Choroid plexus epithelial cell (primary cell): ENCODE results near the gene FANCC.
"Not testable (repeated sequence)": the region's sequence is repeated elsewhere in the genome, so short reads cannot be mapped to it uniquely, and the experiment has no call there.

Source experiments
- DNase-seq: peaks from one replicate; pipeline ENCODE4 v3.0.0-alpha.2; 2010; ENCODE audit warnings: low read depth
- H3K4me3 ChIP-seq: 2 replicates; pipeline ENCODE4 v1.5.1; 2011; ENCODE audit warnings: low read depth, mild to moderate bottlenecking, control low read depth, low read length, moderate library complexity
- TF ChIP-seq, protein P1 (sequence below): conservative IDR thresholded peaks from 2 replicates; pipeline ENCODE4 v1.5.1; 2011; ENCODE audit warnings: low read depth, mild to moderate bottlenecking, control low read depth, inconsistent platforms, low read length, moderate library complexity

Gene FANCC

GRCh38 chr9:95297760-95298159 is 19.7 kb downstream of the FANCC start:
- DNase-seq = no peak
- TF ChIP-seq, protein P1, sequence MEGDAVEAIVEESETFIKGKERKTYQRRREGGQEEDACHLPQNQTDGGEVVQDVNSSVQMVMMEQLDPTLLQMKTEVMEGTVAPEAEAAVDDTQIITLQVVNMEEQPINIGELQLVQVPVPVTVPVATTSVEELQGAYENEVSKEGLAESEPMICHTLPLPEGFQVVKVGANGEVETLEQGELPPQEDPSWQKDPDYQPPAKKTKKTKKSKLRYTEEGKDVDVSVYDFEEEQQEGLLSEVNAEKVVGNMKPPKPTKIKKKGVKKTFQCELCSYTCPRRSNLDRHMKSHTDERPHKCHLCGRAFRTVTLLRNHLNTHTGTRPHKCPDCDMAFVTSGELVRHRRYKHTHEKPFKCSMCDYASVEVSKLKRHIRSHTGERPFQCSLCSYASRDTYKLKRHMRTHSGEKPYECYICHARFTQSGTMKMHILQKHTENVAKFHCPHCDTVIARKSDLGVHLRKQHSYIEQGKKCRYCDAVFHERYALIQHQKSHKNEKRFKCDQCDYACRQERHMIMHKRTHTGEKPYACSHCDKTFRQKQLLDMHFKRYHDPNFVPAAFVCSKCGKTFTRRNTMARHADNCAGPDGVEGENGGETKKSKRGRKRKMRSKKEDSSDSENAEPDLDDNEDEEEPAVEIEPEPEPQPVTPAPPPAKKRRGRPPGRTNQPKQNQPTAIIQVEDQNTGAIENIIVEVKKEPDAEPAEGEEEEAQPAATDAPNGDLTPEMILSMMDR = no peak
- no peak overlapping the region for H3K4me3 ChIP-seq

DNA sequence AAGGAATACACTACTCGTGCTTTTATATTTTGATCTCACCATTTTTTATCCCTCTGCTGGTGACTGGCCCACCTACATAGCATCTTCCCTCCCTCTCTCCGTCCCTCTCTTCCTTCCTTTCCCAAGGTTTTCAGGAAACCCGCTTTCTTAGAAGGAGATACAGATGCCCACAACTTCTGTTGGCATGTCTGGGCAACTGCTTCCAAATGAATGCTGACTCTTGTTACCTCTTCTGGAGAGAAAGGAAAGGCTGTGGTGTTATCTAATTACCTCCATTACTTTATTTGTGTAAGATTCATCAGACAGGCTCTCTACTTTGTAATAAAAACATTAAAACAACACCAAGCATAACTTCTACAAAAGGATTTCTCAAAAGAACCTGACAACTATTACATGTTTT is 20.2 kb downstream of the FANCC start:
- TF ChIP-seq, protein P1 = no peak
- H3K4me3 ChIP-seq = no peak overlapping the region
- no peak for DNase-seq

- H3K4me3 ChIP-seq = no peak overlapping the region
- DNase-seq = no peak
- TF ChIP-seq, protein P1 = no peak
These were observed 20.7 kb downstream of the FANCC start for GRCh38 chr9:95296761-95297160.

GRCh38 chr9:95293296-95293695 is 24.2 kb downstream of the FANCC start:
- DNase-seq, H3K4me3 ChIP-seq: not testable (repeated sequence)

DNA sequence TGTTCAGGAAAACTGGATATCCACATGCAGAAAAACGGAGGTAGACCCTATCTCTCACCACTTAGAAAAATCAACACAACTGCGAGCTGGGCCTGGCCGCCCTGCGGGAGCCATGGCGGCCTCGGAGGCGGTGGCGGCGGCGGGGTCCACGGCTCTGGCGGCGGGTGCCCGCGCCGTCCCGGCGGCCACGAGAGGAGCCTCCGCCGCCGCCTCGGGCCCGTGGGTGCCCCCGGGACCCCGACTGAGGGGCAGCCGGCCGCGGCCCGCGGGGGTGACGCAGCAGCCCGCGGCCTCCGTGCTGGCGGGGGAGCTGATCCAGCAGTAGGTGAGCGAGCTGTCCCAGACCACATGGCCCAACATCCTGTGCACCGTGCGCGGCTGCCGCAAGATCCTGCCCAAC is 25.3 kb downstream of the FANCC start:
- TF ChIP-seq, protein P1 = no peak
- no peak overlapping the region for H3K4me3 ChIP-seq
- DNase-seq = no peak

DNA sequence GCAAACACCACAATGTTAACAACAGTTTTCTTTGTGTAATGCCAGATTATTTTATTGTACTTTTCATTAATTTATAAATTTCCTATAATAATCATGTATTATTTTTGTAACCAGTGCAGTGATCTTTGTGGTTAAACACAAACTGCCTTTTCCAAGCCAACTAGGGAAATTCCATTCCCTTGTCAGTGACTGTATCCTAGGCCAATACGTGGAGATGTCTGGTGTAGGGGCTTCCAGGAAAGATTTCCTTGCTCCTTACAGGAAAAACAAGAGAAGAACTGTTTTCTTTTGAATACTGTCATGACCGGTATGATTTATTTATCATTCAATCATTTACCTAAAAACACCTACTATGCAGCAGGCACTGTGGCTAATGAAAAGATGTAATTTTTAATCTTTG is 31.4 kb downstream of the FANCC start:
- TF ChIP-seq, protein P1 = no peak
- DNase-seq = peak; percentile 13
- no peak overlapping the region for H3K4me3 ChIP-seq

DNA sequence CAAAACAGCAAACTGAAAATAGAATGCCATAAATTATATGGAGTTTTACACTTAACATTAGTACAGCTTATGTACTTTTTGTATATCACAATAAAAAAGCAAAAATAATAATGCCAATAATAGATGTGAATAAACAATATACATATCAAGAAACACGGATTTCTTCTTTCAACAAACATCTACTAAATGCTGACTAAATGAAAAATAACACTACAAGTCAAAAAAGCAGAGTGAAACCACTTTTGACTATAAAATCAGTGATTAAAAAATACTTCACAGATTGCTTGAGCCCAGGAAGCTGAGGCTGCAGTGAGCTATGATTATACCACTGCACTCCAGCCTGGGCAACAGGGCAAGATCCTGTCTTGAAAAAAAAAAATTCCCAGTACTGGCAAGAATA is 32.2 kb downstream of the FANCC start:
- H3K4me3 ChIP-seq = no peak overlapping the region

More for the DNA sequence above, 32.2 kb downstream of the FANCC start:
- DNase-seq = no peak
- TF ChIP-seq, protein P1 = no peak
